Uterus (tissue), 4 donors: ENCODE measurements around the gene MIOS. TPM values are rescaled to one million over a fixed set of nuclear protein-coding genes. Genes with fewer than 3 reads are reported as not detected.
A peak's percentile ranks its signal among the peaks of the same experiment; 100 is the strongest.

Experiments used
- DNase-seq, 2 donors: peaks; one replicate each; pipeline ENCODE4 v3.0.0-alpha.2; 2019 to 2020
- H3K27ac ChIP-seq, 2 donors: fragments of 200-600 bp; sonication (generic); 1 replicate in 1 of 2; 2 replicates in 1 of 2; pipeline ENCODE4 v1.5.1; 2016 to 2018
- H3K27me3 ChIP-seq, 2 donors: fragments of 200-600 bp; sonication (generic); one replicate each; pipeline ENCODE4 v1.5.1; 2018 to 2019; ENCODE audit warnings: control low read depth in 1 of 2
- H3K36me3 ChIP-seq, 2 donors: fragments of 200-600 bp; sonication (generic); one replicate each; pipeline ENCODE4 v1.5.1; 2019; ENCODE audit warnings: control low read depth in 1 of 2
- H3K4me1 ChIP-seq, 2 donors: fragments of 200-600 bp; sonication (generic); one replicate each; pipeline ENCODE4 v1.5.1; 2018 to 2019; ENCODE audit warnings: control low read depth in 1 of 2
- H3K4me3 ChIP-seq, 2 donors: fragments of 200-600 bp; sonication (generic); 1 replicate in 1 of 2; 2 replicates in 1 of 2; pipeline ENCODE4 v1.5.1; 2018 to 2019; ENCODE audit warnings: mild to moderate bottlenecking in 1 of 2
- H3K9me3 ChIP-seq, 2 donors: fragments of 200-600 bp; sonication (generic); one replicate each; pipeline ENCODE4 v1.5.1; 2019; ENCODE audit warnings: control low read depth in 1 of 2
- CTCF ChIP-seq, 4 experiments: fragments of 200-600 bp in 2 of 4; fragments of 450-650 bp in 2 of 4; sonication (generic) in 2 of 4; IDR thresholded peaks; one replicate each; pipeline ENCODE4 v1.5.1; 2016 to 2019; ENCODE audit warnings: antibody characterized with exemption in 4 of 4, mild to moderate bottlenecking in 2 of 4, moderate library complexity in 1 of 4
- POLR2A ChIP-seq, 2 donors: fragments of 450-650 bp; IDR thresholded peaks; one replicate each; pipeline ENCODE4 v1.6.1; 2016; ENCODE audit warnings: antibody characterized with exemption in 2 of 2, mild to moderate bottlenecking in 1 of 2, moderate library complexity in 1 of 2
- intact Hi-C: fragments of 100-400 bp; cut with DNase I; formaldehyde crosslinking; loops from one replicate; pipeline ENCODE4 v1.15.1; 2023; ENCODE audit warnings: low total_unique reads
- total RNA-seq, 4 donors: library from RNA; depleted of rRNA in 3 of 4; stranded (reverse); fragments of >200 nt in 3 of 4; gene quantifications; one replicate each; pipeline versions ENCODE4 v1.1.0 to v1.2.4, GENCODE V29; 2014 to 2023
- donor health status: DM: yes; HTN: yes; CAD: no.

Gene MIOS
- total RNA-seq, 4 donors from 2014 or later, result 13.2 to 124 (median 28.5) TPM

GRCh38 chr7:7552199-7552598, 14.5 kb upstream of the MIOS start:
- H3K27me3 ChIP-seq, result no peaks in the 10 kb centered on the region
- TF ChIP-seq CTCF (IDR thresholded peaks at IDR 0.05) (no peak), POLR2A (IDR thresholded peaks at IDR 0.05) (no peak)
- no peak for DNase-seq
- no peaks in the 10 kb centered on the region for H3K36me3 ChIP-seq
- no peaks in the 10 kb centered on the region for H3K9me3 ChIP-seq
- no peak overlapping the region for H3K27ac ChIP-seq
- intact Hi-C loops, result no loop called here
- H3K4me3 ChIP-seq, result no peak overlapping the region
- H3K4me1 ChIP-seq, result no peaks in the 10 kb centered on the region

GRCh38 chr7:7553386-7553785, 13.3 kb upstream of the MIOS start:
- no peaks in the 10 kb centered on the region for H3K9me3 ChIP-seq
- H3K4me3 ChIP-seq, result no peak overlapping the region
- H3K4me1 ChIP-seq, result no peaks in the 10 kb centered on the region
- no peak overlapping the region for H3K27ac ChIP-seq
- no peaks in the 10 kb centered on the region for H3K27me3 ChIP-seq
- DNase-seq, result no peak
- no peaks in the 10 kb centered on the region for H3K36me3 ChIP-seq
- intact Hi-C loops, result no loop called here
- TF ChIP-seq POLR2A (IDR thresholded peaks at IDR 0.05) (no peak), CTCF (IDR thresholded peaks at IDR 0.05) (no peak)

GRCh38 chr7:7554021-7554432, 12.7 kb upstream of the MIOS start:
- no peak for TF ChIP-seq CTCF (IDR thresholded peaks at IDR 0.05)
- TF ChIP-seq POLR2A (IDR thresholded peaks at IDR 0.05), result no peak
- H3K27ac ChIP-seq, result peak overlapping the region in 1 of 2 donors; percentile 1
- no peaks in the 10 kb centered on the region for H3K9me3 ChIP-seq
- intact Hi-C loops, result no loop called here
- H3K4me1 ChIP-seq, result no peaks in the 10 kb centered on the region
- H3K4me3 ChIP-seq, result no peak overlapping the region
- H3K36me3 ChIP-seq, result no peaks in the 10 kb centered on the region
- no peaks in the 10 kb centered on the region for H3K27me3 ChIP-seq
- DNase-seq, result no peak

- no peak for TF ChIP-seq CTCF (IDR thresholded peaks at IDR 0.05)
- TF ChIP-seq POLR2A (IDR thresholded peaks at IDR 0.05), result no peak
- no peaks in the 10 kb centered on the region for H3K36me3 ChIP-seq
- intact Hi-C loops, result no loop called here
Observed at GRCh38 chr7:7554649-7555575, 11.8 kb upstream of the MIOS start.

GRCh38 chr7:7556852-7557251, 9.8 kb upstream of the MIOS start:
- no peaks in the 10 kb centered on the region for H3K36me3 ChIP-seq
- H3K4me1 ChIP-seq, result no peaks in the 10 kb centered on the region
- no peak overlapping the region for H3K4me3 ChIP-seq
- no peak for DNase-seq
- H3K27ac ChIP-seq, result no peak overlapping the region
- intact Hi-C loops, result no loop called here
- no peaks in the 10 kb centered on the region for H3K27me3 ChIP-seq
- H3K9me3 ChIP-seq, result no peaks in the 10 kb centered on the region
- no peak for TF ChIP-seq CTCF (IDR thresholded peaks at IDR 0.05)
- TF ChIP-seq POLR2A (IDR thresholded peaks at IDR 0.05), result no peak

More at GRCh38 chr7:7554649-7555575, 11.8 kb upstream of the MIOS start:
- DNase-seq, result no peak
- Histone ChIP-seq H3K27me3 (no peaks in the 10 kb centered on the region), H3K4me3 (no peak overlapping the region), H3K27ac (no peak overlapping the region), H3K4me1 (no peaks in the 10 kb centered on the region), H3K9me3 (no peaks in the 10 kb centered on the region)
